Measurements from ENCODE around the gene SMARCD3.

The SMARCD3 gene

DNA sequence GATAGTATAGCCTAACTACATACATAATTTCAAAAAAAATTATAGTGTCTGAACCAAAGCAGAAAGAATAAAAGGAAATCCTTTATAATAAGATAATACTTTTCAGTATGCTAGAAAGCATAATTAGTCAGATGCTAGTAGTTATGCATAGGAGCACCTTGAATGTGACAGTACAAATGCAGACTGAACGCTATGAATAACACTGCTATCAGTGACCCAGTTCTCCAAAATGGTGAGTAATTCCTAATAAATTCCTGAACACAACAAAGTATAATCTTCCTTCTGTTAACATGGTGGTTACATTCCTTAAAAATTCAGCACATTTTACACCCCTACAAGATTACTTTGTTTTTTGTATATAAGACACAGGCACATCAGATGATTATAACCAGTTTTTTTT is 17.4 kb downstream of the SMARCD3 start:
- Histone ChIP-seq H3K4me1 (peaks cover 35% of the 10 kb centered on the region), H4K20me1 (peaks cover 33% of the 10 kb centered on the region), H3K27me3 (no peaks in the 10 kb centered on the region), H3K36me3 (peaks cover 15% of the 10 kb centered on the region), H3K9me3 (no peaks in the 10 kb centered on the region), H3K27ac (no peak overlapping the region), H3K9ac (no peak overlapping the region), H3K4me2 (no peak overlapping the region), H3K4me3 (no peak overlapping the region)
- TF ChIP-seq Cebpa-rat (IDR thresholded peaks at IDR 0.05) = no peak

DNA sequence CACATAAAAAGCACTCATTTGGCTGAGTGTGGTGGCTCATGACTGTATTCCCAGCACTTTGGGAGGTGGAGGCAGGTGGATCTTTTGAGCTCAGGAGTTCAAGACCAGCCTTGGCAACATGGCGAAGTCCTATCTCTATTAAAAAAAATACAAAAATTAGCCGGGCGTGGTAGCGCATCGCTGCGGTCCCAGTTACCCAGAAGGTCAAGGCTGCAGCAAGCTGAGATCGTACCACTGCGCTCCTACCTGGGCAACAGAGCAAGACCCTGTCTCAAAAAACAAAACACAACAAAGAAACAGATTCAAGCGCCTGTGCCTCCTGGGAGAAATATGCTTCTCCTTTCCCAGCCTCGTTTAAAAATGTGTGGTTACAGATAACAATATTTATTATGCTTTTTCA is 19.2 kb downstream of the SMARCD3 start:
- Histone ChIP-seq H3K27me3 (no peaks in the 10 kb centered on the region), H4K20me1 (peaks cover 30% of the 10 kb centered on the region), H3K36me3 (peaks cover 15% of the 10 kb centered on the region), H3K27ac (no peak overlapping the region), H3K4me2 (no peak overlapping the region), H3K9me3 (no peaks in the 10 kb centered on the region), H3K4me3 (no peak overlapping the region), H3K9ac (no peak overlapping the region), H3K4me1 (peaks cover 45% of the 10 kb centered on the region)
- TF ChIP-seq Cebpa-rat (IDR thresholded peaks at IDR 0.05) = no peak

DNA sequence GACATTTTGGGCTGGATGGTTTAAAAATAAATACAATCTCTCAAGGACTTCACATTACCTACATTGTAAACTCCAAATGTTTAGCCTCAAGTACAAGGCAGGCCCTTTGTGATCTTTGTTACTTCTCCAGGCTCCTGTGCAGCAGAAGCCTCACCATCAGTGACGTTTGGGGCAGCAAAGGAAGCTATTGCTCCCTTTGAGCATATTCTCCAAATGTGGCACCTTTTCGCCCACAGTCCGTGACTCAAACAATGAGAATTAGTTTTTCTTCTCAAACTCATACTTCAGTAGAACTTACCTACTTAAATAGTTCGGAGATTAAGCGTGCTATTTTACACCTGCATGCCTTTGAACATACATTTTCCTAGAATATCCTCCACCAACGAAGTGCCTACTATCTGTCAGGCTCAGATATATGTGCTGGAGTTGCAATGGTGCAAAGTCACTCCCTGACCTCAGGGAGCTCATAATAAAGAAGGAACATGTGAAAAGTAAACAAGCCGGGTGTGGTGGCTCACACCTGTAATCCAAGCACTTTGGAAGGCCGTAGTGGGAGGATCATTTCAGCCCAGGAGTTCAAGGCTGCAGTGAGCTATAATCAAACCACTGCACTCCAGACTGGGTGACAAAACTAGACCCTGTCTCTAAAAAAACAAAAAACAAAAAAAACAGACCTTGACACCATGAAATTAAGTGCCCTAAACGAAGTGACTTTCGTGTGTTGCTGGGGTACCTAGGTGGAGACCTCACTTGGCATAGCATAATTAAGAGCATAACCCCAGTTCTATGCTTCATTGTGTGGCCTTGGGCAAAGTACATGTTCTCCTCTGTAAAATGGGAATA is 20.2 kb downstream of the SMARCD3 start:
- peaks cover 35% of the 10 kb centered on the region for H3K4me1 ChIP-seq
- peaks cover 25% of the 10 kb centered on the region for H3K36me3 ChIP-seq
- peak overlapping the region; percentile 90 for H3K9ac ChIP-seq
- H3K4me2 ChIP-seq = peak overlapping the region; percentile 91
- H3K4me3 ChIP-seq = peak overlapping the region; percentile 92
- H3K27me3 ChIP-seq = no peaks in the 10 kb centered on the region
- H4K20me1 ChIP-seq = peaks cover 28% of the 10 kb centered on the region
- peak overlapping the region; percentile 63 for H3K27ac ChIP-seq
- TF ChIP-seq Cebpa-rat (IDR thresholded peaks at IDR 0.05) = no peak
- H3K9me3 ChIP-seq = no peaks in the 10 kb centered on the region

DNA sequence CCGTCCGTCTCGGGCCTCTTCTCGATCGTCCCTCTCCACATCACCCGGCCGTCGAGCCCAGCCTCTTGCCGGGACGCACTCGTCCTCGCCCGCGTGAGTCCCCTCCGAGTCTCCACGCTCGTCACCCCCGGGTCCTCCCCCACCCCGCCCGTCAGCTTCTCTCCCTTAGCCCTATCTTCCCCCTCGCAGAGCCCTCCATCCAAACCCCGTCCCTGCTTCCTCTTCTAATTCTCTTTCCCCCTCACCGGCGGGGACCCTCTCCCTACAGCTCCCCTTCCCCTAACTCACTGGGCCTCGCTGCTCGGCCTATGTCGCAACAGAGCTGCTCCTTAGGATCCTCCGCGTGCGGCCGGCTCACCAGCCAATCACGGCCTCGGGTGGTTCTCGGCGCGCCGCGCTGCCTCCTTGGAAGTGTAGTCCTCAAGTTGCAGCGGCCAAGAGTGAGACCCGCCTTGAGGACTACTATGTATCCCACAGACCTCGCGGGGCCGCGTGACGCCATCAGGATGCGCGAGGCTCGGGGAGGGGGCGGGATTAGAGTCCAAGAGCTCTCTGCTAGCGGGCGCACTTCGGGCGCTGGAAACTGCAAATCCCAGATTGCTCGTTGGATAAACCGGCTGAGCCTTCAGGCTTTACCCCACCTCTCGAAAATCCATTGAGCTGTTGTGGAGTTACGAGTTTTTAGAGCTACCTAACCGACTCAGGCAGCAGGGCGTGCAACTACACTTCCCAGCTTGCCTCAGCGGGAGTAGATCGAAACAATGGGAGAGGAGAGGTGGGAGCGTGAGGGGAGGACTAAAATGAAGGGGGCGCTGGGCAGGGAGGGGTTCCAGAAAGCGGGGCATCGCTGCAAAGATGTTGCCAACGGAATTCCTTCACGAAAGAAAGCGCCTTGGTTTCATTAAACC is 21.4 kb downstream of the SMARCD3 start, which contains the start of gene ABCF2:
Gene ABCF2, minus strand, starts transcription at position 331 of the 908 bp plus-strand sequence. CDS start 747 bp downstream, outside the sequence.
- H3K4me1 ChIP-seq = peaks cover 32% of the 10 kb centered on the region
- H3K36me3 ChIP-seq = peaks cover 36% of the 10 kb centered on the region
- TF ChIP-seq Cebpa-rat (IDR thresholded peaks at IDR 0.05) = peak; percentile 98
- H3K4me3 ChIP-seq = peak within 1 kb of the TSS; percentile 92
- no peaks in the 10 kb centered on the region for H3K27me3 ChIP-seq
- H3K4me2 ChIP-seq = peak within 1 kb of the TSS; percentile 97
- no peaks in the 10 kb centered on the region for H3K9me3 ChIP-seq
- peak within 1 kb of the TSS; percentile 90 for H3K9ac ChIP-seq
- peaks cover 25% of the 10 kb centered on the region for H4K20me1 ChIP-seq
- peak within 1 kb of the TSS; percentile 87 for H3K27ac ChIP-seq

DNA sequence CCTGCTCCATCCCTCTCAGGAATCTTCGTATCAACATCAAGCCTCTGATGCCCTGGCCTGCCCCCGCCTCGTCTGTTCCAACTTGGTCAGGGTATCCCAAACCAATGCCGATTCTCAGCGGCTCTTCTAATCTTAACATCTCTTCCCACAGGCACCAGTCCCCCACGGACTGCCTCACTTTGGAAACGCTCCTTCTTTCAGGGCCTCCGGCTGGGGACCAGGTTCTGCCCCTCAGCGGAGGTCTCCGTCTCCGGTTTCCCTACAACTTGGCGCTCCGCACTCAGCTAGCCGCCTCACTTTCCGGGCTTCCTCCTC is 22.0 kb downstream of the SMARCD3 start:
- no peak for TF ChIP-seq Cebpa-rat (IDR thresholded peaks at IDR 0.05)
- Histone ChIP-seq H3K36me3 (peaks cover 40% of the 10 kb centered on the region), H3K27ac (peak overlapping the region; percentile 87), H3K4me1 (peaks cover 27% of the 10 kb centered on the region), H3K4me3 (peak overlapping the region; percentile 92), H3K27me3 (no peaks in the 10 kb centered on the region), H4K20me1 (peaks cover 25% of the 10 kb centered on the region), H3K4me2 (peak overlapping the region; percentile 97), H3K9ac (peak overlapping the region; percentile 90), H3K9me3 (no peaks in the 10 kb centered on the region)

DNA sequence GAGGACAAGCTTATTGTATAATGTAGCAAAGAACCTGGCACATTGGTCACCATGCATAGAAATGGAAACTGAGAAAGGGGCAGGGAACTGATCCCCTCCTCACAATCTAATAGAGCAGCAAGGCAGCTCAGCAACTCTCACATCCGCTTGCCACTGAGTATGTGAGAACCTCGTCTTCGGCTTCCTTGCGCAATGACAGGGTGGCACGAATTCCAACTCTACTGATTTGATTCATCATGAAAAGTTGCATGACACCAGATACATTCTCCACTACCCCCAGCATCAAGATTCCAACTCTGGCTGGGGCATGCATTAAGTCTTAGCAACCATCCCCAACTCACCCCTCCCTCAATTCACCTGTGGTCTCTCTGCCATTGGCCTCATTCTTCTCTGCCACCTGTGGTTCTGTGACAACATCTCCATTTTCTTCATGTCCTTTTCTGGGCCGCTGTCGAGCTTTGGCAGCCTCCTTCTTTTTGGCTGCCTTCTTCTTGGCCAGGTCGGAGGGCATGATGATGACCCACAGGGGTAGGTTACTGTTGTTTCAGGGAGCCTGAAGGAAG is 22.5 kb downstream of the SMARCD3 start:
- no peaks in the 10 kb centered on the region for H3K27me3 ChIP-seq
- no peaks in the 10 kb centered on the region for H3K9me3 ChIP-seq
- peak overlapping the region; percentile 90 for H3K9ac ChIP-seq
- peak overlapping the region; percentile 92 for H3K4me3 ChIP-seq
- H3K4me2 ChIP-seq = peak overlapping the region; percentile 97
- H4K20me1 ChIP-seq = peaks cover 25% of the 10 kb centered on the region
- H3K36me3 ChIP-seq = peaks cover 45% of the 10 kb centered on the region
- peak overlapping the region; percentile 87 for H3K27ac ChIP-seq
- TF ChIP-seq Cebpa-rat (IDR thresholded peaks at IDR 0.05) = 0 out of 2 replicates have a peak, but pooled peaks have one; percentile 26
- H3K4me1 ChIP-seq = peaks cover 23% of the 10 kb centered on the region

DNA sequence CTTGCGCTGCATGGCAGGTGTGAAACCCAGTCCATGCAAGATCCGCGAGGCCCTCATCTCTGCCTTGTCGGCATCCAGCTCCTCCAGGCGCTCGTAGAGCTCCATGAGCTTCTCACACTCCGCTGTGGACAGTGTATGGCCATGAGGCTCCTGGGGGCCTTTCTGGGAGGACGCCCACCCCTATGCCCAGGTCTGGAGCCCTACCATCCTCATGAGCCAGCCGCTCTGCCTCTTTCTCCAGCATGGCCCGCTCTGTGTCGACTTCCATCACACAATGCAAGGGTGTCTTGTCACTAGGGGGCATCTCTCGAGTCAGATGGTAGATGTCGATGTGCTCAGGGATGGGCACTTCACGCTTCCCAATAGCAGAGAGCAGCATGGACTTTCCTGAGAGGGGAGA is 24.8 kb downstream of the SMARCD3 start:
- H3K4me2 ChIP-seq = no peak overlapping the region
- peaks cover 23% of the 10 kb centered on the region for H3K4me1 ChIP-seq
- H3K9me3 ChIP-seq = no peaks in the 10 kb centered on the region
- no peak overlapping the region for H3K9ac ChIP-seq
- no peak for TF ChIP-seq Cebpa-rat (IDR thresholded peaks at IDR 0.05)
- peaks cover 25% of the 10 kb centered on the region for H4K20me1 ChIP-seq
- H3K36me3 ChIP-seq = peaks cover 68% of the 10 kb centered on the region
- H3K27ac ChIP-seq = no peak overlapping the region
- H3K27me3 ChIP-seq = no peaks in the 10 kb centered on the region
- no peak overlapping the region for H3K4me3 ChIP-seq

DNA sequence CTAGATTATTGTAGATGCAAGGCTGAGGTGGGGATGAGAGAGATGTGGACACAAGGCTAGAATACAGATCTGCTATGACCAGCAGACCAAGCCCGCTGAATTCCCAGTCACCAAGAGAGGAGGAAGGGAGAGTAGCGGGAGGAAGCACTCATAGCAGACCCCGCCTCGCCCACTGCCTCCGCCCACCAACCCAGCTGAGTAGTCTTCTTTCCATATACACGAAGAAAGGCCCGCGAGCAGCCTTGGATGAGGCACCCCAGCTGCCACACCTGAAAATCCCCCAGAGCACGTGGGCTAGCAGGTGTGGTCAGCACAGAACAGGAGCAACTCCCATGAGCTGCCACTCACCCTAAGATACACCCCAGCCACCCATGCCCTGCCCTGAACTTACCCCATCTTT is 30.3 kb downstream of the SMARCD3 start:
- Histone ChIP-seq H3K27ac (no peak overlapping the region), H3K36me3 (peaks cover 98% of the 10 kb centered on the region), H3K27me3 (no peaks in the 10 kb centered on the region), H3K9ac (no peak overlapping the region), H3K4me3 (no peak overlapping the region), H4K20me1 (peaks cover 20% of the 10 kb centered on the region), H3K4me2 (no peak overlapping the region), H3K9me3 (no peaks in the 10 kb centered on the region), H3K4me1 (no peaks in the 10 kb centered on the region)
- TF ChIP-seq Cebpa-rat (IDR thresholded peaks at IDR 0.05) = no peak

DNA sequence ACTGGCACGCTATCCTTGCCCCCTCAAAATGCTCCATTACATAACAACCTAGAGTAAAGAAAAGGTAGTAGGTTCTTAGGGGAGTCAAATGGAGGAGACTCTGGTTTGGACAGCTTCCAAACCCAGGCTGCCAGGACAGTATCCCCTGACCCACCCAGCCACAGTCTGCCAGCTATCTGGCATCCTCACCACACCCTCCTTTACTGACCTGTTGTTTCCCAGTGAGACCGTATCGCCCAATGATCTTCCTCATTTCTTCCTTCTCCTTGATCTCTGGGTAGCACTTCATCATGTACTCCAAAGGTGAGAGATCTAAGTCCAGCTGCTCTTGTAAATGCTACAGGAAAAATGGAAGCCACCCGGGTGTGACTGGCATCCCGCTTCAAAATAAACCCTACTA is 33.1 kb downstream of the SMARCD3 start:
- H3K27me3 ChIP-seq = no peaks in the 10 kb centered on the region
- TF ChIP-seq Cebpa-rat (IDR thresholded peaks at IDR 0.05) = no peak
- no peak overlapping the region for H3K9ac ChIP-seq
- H4K20me1 ChIP-seq = peaks cover 42% of the 10 kb centered on the region
- H3K27ac ChIP-seq = no peak overlapping the region
- H3K9me3 ChIP-seq = no peaks in the 10 kb centered on the region
- no peak overlapping the region for H3K4me3 ChIP-seq
- H3K4me1 ChIP-seq = no peaks in the 10 kb centered on the region
- H3K4me2 ChIP-seq = no peak overlapping the region
- peaks cover 96% of the 10 kb centered on the region for H3K36me3 ChIP-seq

Data from BLaER1 (cell line).